TTC549 (cell line): ENCODE results near the gene NDP.
"Not testable (repeated sequence)": the region's sequence is repeated elsewhere in the genome, so short reads cannot be mapped to it uniquely, and the experiment has no call there.

ENCODE experiments used
- FAIRE-seq: peaks from 2 replicates; lab custom pipeline; 2012; peaks lifted over from hg19 to GRCh38; lab: Jason Lieb, UNC

The NDP gene

GRCh38 chrX:43970528-43970927 lies 2.7 kb downstream of the NDP start:
- FAIRE-seq, result no peak

DNA sequence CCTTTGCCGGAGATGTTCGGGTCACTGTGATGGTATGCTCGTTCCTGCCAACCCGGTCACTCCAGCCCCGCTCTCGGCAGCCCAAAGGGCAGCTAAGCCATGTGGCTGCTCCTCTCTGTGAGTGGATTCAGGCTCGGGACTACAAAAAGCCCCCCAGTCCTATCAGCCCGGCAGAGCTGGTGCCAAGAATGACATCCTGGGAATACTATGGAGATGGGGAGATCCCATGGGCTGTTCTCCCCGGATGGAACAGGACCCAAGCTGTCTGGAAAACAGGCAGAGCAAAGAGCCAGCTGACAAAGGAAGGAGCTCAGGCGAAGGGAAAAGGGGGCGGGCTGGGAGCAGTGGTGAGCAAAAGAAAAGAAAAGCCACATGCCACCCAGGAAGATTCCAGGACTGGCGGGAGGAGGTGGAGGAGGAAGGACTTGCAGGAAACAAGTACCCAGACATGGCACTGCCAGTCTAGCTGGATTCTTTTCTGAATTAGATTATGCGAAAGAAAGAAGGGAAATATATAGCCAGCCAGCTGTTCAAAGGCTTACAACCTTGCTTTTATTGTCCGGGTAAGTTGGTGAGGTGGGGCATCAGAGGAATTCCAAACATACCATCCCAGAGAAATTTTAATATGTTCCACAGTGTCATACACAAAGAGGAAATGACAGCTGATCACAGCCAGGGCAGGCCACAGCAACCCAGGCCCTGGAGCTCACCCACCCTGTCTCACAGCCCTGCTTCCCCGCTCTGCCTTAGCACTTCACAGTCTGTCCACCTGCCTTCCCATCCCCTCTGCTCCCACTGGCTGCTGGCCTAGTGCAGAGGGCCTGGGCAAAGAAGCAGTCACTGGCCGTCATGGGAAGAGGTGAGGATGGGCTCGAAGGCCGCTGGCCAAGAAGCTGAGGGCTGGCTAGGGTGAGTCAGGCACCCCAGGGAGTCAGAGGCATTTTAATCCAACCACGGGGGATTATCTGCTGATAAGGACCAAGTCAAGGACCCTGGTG lies 3.4 kb downstream of the NDP start:
- no peak for FAIRE-seq

GRCh38 chrX:43968359-43968781 lies 4.8 kb downstream of the NDP start:
- FAIRE-seq, result no peak

DNA sequence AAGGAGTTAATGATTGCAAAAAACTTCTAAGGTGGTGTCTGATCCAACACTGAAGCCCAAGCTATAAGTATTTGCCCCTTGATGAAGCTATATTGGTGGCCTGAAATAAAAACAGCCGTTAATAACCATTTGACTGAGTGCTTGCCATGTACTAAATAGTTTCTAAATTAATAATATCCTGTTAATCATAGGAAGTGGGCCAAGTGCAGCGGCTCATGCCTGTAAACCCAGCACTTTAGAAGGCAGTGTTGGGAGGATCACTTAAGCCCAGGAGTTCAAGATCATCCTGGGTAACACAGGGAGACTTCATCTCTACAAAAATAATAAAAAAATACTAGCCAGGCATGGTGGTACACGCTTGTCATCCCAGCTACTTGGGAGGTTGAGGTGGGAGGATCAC lies 8.3 kb downstream of the NDP start:
- FAIRE-seq, result no peak

DNA sequence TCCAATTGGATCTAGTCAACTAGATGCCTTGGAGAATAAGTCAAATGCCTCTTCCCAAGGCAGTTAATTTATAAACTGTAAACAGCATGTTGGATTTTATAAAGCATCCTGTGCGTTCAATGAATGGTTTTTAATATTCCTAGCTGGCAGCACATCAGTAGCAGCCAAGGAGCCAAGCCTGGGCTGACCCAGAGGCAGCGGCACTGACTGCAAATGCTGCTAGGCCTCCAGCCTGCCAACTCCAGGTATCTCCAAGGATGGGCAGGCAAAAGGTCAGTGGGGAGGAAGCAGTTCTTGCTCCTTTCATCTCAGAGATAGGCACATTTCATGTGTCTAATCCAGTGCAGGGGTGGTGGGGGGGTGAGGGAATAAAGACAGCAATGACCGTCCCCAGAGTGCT lies 9.5 kb downstream of the NDP start:
- FAIRE-seq, result no peak

GRCh38 chrX:43962636-43963035 lies 10.6 kb downstream of the NDP start:
- FAIRE-seq, result no peak

DNA sequence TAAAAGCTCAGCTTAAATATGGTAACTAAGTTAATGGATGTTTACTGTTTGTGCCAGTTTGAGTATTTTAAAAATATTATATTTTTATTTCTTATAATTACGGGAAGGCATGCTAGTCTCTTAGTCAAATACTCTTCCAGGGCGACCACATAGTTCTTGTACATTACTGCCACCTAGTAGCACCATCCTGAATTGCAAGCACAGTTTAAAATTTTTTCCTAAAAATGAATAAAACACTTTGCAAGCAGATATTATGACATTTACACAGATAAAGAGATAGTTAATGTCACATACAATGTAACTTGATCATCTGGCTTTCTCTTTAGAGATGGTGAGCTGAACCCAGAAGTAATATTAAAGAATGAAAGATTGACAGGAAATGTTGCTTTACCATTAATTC lies 11.5 kb downstream of the NDP start:
- FAIRE-seq, result peak; percentile 46

- peak; percentile 92 for FAIRE-seq
Observed at GRCh38 chrX:43958529-43958928, 14.7 kb downstream of the NDP start.

DNA sequence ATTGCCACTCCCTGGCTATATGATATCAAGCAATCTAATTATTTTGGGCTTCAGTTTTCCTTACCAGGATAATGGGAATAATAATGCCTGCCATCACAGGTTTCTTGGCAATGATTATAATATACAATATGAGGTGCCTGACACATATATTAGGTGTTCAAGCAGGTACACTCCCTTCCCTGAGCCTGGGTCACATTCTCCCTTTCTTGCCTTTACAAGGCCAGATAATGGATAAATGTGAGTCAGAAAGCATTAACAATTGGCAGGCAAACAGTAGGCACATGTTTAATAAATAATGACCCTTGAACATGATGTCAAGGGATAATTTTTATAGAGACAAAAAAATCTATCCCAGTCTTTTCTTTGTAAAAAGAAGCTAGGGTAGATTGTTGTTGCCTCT lies 17.2 kb downstream of the NDP start:
- no peak for FAIRE-seq

DNA sequence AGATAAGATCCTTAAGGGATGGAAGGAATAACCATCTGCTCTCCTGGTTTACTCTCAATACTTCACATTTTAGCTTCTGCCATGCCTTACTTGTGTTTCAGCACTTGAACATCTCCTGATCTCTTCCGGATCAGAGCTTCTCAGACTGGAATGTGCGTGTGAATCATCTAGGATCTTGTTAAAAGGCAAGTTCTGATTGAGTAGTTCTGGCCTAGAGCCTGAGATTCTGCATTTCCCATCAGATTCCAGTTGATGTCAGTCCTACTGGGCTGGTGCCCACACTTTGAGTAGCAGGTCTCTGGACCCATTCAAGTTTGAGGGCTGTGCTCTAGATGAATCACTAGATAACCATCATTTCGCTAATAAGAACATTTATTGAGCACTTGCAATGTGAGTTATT lies 20.0 kb downstream of the NDP start:
- FAIRE-seq, result no peak

DNA sequence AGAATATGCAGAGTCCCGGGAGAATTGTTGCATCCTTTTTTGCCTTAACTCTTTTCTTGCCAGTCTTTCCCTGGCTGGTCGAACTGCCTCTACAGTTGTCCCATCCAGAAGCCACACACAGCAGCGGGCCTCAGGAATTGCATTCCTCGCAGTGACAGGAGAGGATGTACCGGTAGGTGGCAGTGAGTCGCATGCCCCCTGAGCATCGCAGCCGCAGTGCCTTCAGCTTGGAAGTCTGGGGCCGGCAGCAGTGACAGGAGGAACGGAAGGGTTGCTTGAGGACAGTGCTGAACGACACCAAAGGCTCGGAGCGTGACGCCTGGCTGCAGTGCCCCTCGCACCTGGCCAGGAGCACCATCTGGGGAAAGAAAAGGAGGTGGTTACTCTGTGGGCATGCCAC lies 23.5 kb downstream of the NDP start:
- FAIRE-seq, result no peak

DNA sequence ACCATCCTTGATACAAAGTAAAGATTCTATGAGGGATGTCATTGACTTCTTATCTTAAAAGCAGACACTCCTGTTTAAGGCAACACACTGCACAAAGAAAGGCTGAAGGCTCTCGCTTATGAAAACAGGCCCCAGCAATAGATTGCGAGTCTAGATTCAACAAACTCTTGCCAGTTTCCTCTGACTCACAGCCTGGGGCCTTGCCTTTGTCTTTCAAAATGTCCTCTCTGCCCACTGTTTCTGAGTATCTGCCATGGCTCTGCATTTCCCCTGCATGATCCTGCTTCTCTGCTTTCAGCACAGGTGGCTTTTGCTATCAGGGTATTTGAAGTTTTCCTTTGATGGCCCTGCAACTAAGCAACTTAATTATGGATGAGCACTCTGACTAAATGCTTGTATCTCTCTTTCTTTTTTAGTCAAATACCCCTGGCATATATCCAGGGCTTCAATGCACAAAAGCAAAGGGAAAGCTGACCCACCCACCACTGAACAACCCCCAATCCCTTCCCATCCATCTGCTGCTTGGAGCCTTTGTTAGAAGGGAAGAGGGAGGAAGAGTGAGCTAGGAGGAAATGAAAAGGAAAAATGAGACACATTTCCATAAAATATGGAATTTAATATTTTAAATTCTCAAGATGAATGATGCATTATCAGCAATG lies 32.2 kb downstream of the NDP start:
- no peak for FAIRE-seq

GRCh38 chrX:43939187-43939926 lies 33.8 kb downstream of the NDP start:
- no peak for FAIRE-seq

DNA sequence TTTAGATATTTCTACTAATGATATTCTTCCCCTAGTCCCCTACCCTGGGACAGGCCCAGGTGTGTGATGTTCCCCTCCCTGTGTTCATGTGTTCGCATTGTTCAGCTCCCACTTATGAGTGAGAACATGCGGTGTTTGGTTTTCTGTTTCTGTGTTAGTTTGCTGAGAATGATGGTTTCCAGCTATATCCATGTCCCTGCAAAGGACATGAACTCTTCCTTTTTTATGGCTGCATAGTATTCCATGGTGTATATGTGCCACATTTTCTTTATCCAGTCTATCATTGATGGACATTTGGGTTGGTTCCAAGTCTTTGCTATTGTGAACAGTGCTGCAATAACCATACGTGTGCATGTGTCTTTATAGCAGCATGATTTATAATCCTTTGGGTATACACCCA lies 51.2 kb downstream of the NDP start:
- FAIRE-seq, result not testable (repeated sequence)

DNA sequence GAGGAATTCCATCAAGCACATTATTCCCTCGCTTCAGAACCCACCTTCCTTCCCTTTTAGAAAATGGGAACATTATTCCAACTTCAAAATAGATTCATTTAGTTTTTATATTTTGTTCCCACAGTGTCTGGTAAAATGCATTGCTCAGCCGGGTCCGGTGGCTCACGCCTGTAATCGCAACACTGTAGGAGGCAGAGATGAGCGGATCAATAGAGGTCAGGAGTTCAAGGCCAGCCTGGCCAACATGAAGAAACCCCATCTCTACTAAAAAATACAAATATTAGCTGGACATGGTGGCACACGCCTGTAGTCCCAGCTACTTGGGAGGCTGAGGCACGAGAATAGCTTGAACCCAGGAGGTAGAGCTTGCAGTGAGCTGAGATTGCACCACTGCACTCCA lies 62.4 kb downstream of the NDP start:
- FAIRE-seq, result not testable (repeated sequence)

DNA sequence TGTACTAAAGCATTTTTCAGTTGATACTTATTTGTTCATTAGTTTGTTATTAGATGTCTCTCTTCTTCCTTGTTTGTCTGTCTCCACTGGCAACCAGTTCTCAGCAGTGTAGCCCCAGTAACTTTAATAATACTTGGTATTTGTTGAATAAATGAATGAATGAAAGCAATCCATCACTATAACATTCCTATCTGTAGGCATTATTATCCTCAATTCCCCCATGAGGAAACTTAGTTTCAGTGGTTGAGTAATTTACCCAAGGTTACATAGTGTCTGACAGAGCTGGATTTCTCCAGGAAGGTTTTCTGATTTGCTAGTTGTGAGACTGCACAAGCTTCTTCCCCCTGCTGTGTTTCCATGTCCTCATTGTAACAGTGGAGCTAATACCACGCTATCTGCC lies 63.2 kb downstream of the NDP start:
- FAIRE-seq, result no peak

- no peak for FAIRE-seq
Observed at GRCh38 chrX:43909141-43909540, 64.0 kb downstream of the NDP start.

DNA sequence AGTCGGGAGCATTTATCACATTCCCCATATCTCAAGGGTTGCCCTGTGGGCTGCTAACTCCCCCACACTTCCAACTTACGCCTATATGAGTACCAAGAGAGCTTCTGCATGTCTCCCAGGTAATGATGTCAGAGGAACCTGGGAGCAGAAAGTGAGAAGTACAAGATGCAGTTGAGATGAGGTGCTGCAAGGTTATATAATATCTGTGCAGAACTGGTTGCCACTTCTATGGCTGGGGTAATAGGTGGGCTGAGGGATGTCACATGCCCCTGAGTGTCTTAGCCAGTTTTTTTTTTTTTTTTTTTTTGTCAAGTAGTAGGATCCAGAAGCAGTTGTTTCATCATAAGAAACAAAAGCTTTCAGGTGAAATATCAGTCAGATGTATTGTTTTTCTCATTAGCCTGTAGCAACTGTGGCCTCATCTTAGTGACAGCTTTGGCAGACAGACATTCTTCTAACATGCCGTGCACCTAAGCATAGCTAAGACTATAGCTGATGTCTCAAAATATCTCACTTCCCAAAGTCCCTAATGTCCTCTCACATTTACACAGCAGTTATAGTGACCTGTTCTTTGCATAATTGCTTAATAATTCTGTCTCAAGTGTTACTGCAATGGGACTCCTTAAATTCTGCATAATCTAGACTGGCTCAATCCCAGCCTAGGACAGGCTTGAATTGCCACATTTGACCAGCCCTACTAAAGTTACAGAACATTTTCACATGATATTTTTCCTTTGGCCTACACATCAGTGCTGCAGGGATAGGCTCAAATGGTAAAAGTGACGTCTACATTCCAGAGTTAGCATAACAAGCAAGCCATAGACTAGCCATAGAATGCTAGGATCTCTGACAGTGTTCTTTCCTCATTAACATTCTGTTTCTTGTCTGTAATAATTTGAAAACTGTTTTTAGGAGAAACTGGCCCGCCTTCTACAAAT lies 73.0 kb downstream of the NDP start:
- FAIRE-seq, result no peak
